HG03039 (cell line): ENCODE results near the gene TRPM1.

ENCODE experiments used
- ATAC-seq: cut with Tn5 transposase; IDR thresholded peaks from one replicate; pipeline ENCODE4 v1.9.1; 2021; ENCODE audit warnings: mild to moderate bottlenecking, moderate library complexity; ENCODE audit not compliant: unreplicated experiment

The TRPM1 gene

GRCh38 chr15:30985081-30985531, 116.4 kb downstream of the TRPM1 start:
- ATAC-seq: no peak

- no peak for ATAC-seq
Observed at GRCh38 chr15:30984542-30984941, 117.0 kb downstream of the TRPM1 start.

GRCh38 chr15:30984118-30984517, 117.4 kb downstream of the TRPM1 start:
- no peak for ATAC-seq

GRCh38 chr15:30979457-30979856, 122.1 kb downstream of the TRPM1 start:
- ATAC-seq: no peak

GRCh38 chr15:30978328-30978727, 123.2 kb downstream of the TRPM1 start:
- no peak for ATAC-seq

- ATAC-seq: no peak
Observed at GRCh38 chr15:30974112-30974511, 127.4 kb downstream of the TRPM1 start.

GRCh38 chr15:30973379-30973778, 128.1 kb downstream of the TRPM1 start:
- no peak for ATAC-seq

GRCh38 chr15:30969724-30970123, 131.8 kb downstream of the TRPM1 start:
- ATAC-seq: no peak

- no peak for ATAC-seq
Observed at GRCh38 chr15:30963681-30964080, 137.8 kb downstream of the TRPM1 start.

GRCh38 chr15:30962659-30963058, 138.9 kb downstream of the TRPM1 start:
- ATAC-seq: no peak

- ATAC-seq: no peak
Observed at GRCh38 chr15:30962079-30962478, 139.4 kb downstream of the TRPM1 start.

- ATAC-seq: no peak
Observed at GRCh38 chr15:30958219-30958618, 143.3 kb downstream of the TRPM1 start.

GRCh38 chr15:30956216-30957124, 145.1 kb downstream of the TRPM1 start:
- no peak for ATAC-seq

- ATAC-seq: no peak
Observed at GRCh38 chr15:30954674-30955073, 146.9 kb downstream of the TRPM1 start.

- ATAC-seq: no peak
Observed at GRCh38 chr15:30953731-30954378, 147.7 kb downstream of the TRPM1 start.

GRCh38 chr15:30953183-30953582, 148.3 kb downstream of the TRPM1 start:
- ATAC-seq: no peak
